Esophagus squamous epithelium (tissue), 4 donors: ENCODE results near the gene COX17.

Experiments used
- POLR2A ChIP-seq, 4 donors: fragments of 450-650 bp; IDR thresholded peaks; one replicate each; pipeline ENCODE4 v1.6.1; 2017; ENCODE audit warnings: antibody characterized with exemption in 4 of 4, mild to moderate bottlenecking in 4 of 4, moderate library complexity in 3 of 4
- TF ChIP-seq, protein P1 (sequence below), 6 experiments: fragments of 450-650 bp in 4 of 6; fragments of 200-600 bp in 2 of 6; sonication (generic) in 2 of 6; IDR thresholded peaks; one replicate each; pipeline ENCODE4 v1.5.1; 2016 to 2019; ENCODE audit warnings: antibody characterized with exemption in 6 of 6, mild to moderate bottlenecking in 4 of 6, moderate library complexity in 4 of 6

DNA sequence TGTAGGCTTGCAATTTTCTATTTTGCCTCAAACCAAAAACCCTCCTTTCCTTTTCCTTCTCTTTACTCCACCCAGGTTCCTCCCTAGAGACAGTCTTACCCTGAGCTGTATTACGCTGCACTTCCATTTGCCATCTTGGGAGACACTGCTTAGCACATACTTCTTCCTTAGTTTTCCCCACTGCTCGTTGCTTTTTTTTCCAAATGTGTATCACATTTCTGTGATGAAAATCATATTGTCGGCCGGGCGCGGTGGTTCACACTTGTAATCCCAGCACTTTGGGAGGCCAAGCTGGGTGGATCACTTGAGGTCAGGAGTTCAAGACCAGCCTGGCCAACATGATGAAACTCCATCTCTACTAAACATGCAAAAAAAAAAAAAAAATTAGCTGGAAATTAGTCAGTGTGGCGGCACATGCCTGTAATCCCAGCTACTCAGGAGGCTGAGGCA is 46.3 kb downstream of the COX17 start:
- TF ChIP-seq, protein P1, sequence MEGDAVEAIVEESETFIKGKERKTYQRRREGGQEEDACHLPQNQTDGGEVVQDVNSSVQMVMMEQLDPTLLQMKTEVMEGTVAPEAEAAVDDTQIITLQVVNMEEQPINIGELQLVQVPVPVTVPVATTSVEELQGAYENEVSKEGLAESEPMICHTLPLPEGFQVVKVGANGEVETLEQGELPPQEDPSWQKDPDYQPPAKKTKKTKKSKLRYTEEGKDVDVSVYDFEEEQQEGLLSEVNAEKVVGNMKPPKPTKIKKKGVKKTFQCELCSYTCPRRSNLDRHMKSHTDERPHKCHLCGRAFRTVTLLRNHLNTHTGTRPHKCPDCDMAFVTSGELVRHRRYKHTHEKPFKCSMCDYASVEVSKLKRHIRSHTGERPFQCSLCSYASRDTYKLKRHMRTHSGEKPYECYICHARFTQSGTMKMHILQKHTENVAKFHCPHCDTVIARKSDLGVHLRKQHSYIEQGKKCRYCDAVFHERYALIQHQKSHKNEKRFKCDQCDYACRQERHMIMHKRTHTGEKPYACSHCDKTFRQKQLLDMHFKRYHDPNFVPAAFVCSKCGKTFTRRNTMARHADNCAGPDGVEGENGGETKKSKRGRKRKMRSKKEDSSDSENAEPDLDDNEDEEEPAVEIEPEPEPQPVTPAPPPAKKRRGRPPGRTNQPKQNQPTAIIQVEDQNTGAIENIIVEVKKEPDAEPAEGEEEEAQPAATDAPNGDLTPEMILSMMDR (IDR thresholded peaks at IDR 0.05), result no peak
- TF ChIP-seq POLR2A (IDR thresholded peaks at IDR 0.05), result no peak
